ENCODE measurements around the gene SYNDIG1. TPM values are rescaled to one million over a fixed set of nuclear protein-coding genes. Genes with fewer than 3 reads are reported as not detected.

SYNDIG1 gene
- total and polyA plus RNA-seq, 9 of the 15 experiments (the other 6 are each of a cell fraction or from before 2014, with no cell fraction given): not detected

- no peak for ATAC-seq
- H3K79me2 ChIP-seq (ENCODE audit: control insufficient read depth, insufficient read depth, low read length): no peaks in the 10 kb centered on the region
- no peak overlapping the region for H2AFZ ChIP-seq (ENCODE audit: low read depth, low read length)
- H3K27me3 ChIP-seq (ENCODE audit: control insufficient read depth in 2 of 2, insufficient read depth in 2 of 2, low read length in 2 of 2): peaks cover 0 to 13% of the 10 kb centered on the region in 2 experiments; a peak in 1 of 5 replicates
- FAIRE-seq: no peak
- no peaks in the 10 kb centered on the region for H4K20me1 ChIP-seq (replicated peaks; ENCODE audit: control insufficient read depth, insufficient read depth, low read length)
- H3K4me2 ChIP-seq (ENCODE audit: insufficient read depth, low read length): no peak overlapping the region
- DNase-seq (ENCODE audit: extremely low read depth in 1 of 4, low spot score in 3 of 4): no peak
- ChIA-PET CTCF (ENCODE audit: low intra/inter-chr PET ratio) (no interaction called here), POLR2A (no interaction called here)
- 0% methylated on average over 1 of the region's 1 CpG for WGBS (ENCODE audit: insufficient coverage, low coverage, missing lambda C conversion rate)
- no peak overlapping the region for H3K27ac ChIP-seq (ENCODE audit: extremely low read depth, low read depth, low read length)
- in situ Hi-C loops (cut with MboI) (no loop called here), intact Hi-C loops (cut with micrococcal nuclease) (no loop called here)
- H3K4me1 ChIP-seq (replicated peaks in 1 of 2; ENCODE audit: control insufficient read depth in 2 of 2, insufficient read depth in 2 of 2, low read length in 2 of 2): no peaks in the 10 kb centered on the region
- BruUV-seq (replicated peaks): no TSS peak
- no peaks in the 10 kb centered on the region for H3K9me1 ChIP-seq (ENCODE audit: control insufficient read depth, insufficient read depth, low read length)
- no peak overlapping the region for H3K9ac ChIP-seq (ENCODE audit: insufficient read depth in 1 of 2, low read depth in 2 of 2, low read length in 2 of 2)
- H3K36me3 ChIP-seq (ENCODE audit: control insufficient read depth, insufficient read depth, low read length): no peaks in the 10 kb centered on the region
- no peaks in the 10 kb centered on the region for H3K9me3 ChIP-seq (replicated peaks; ENCODE audit: control insufficient read depth, insufficient read depth, low read depth, low read length)
- no peak for TF ChIP-seq SRSF3 (IDR thresholded peaks at IDR 0.05; ENCODE audit: insufficient read depth, low read length)
- no peak for TF ChIP-seq SREBF1 (IDR thresholded peaks at IDR 0.05; ENCODE audit: borderline replicate concordance, low read depth, low read length)
- no peak for TF ChIP-seq MAFK (IDR thresholded peaks at IDR 0.05; ENCODE audit: low read length)
- no peak for TF ChIP-seq PCBP1 (IDR thresholded peaks at IDR 0.05; ENCODE audit: low read depth, low read length, poor library complexity, severe bottlenecking)
- TF ChIP-seq RCOR1 (IDR thresholded peaks at IDR 0.05; ENCODE audit: borderline replicate concordance in 1 of 2, low read depth in 2 of 2, low read length in 2 of 2): no peak
- TF ChIP-seq ETS2 (tag; IDR thresholded peaks at IDR 0.05; ENCODE audit: borderline replicate concordance, poor library complexity, severe bottlenecking): no peak
- no peak overlapping the region for H3K4me3 ChIP-seq
Observed at GRCh38 chr20:24620937-24621519, 151.6 kb downstream of the SYNDIG1 start.
